K562 (cell line): Measurements from ENCODE around the gene ANKLE1. TPM values are rescaled to one million over a fixed set of nuclear protein-coding genes. Genes with fewer than 3 reads are reported as not detected.

ENCODE experiments used
- ATAC-seq: fragments of 200-7000 bp; cut with Tn5 transposase; 3 replicates; pipeline ENCODE4 v1.9.1; 2020; ENCODE audit warnings: moderate library complexity
- BruUV-seq: library from RNA; stranded (reverse); fragments of 400-500 nt; replicated peaks from 2 replicates; lab custom pipeline; 2021; lab: Mats Ljungman, UMichigan
- CTCF ChIA-PET: fragments of 300-600 bp; formaldehyde crosslinking; extraction: SDS; loops from one replicate; lab custom pipeline; 2021; ENCODE audit warnings: low intra/inter-chr PET ratio; lab: Yijun Ruan, JAX
- POLR2A ChIA-PET: fragments of 300-600, 350-650 bp; sonication (Branson Sonifier 250); formaldehyde crosslinking; extraction: SDS; loops from one replicate; lab custom pipeline; 2021; ENCODE audit warnings: antibody characterized with exemption, inconsistent platforms; lab: Yijun Ruan, JAX
- DNase-seq, 4 experiments: peaks; one replicate each; pipeline versions ENCODE4 v3.0.0 to v3.0.0-alpha.2; 2011 to 2018; ENCODE audit warnings: low spot score in 3 of 4, mixed read lengths in 3 of 4; ENCODE audit errors: extremely low read depth in 1 of 4
- FAIRE-seq: peaks from 2 replicates; lab custom pipeline; 2011; peaks lifted over from hg19 to GRCh38; lab: Jason Lieb, UNC
- H2AFZ ChIP-seq: 2 replicates; pipeline ENCODE4 v1.6.0; 2011; ENCODE audit warnings: low read depth, low read length, control low read depth, inconsistent platforms
- H3K27ac ChIP-seq: fragments of 200-600 bp; 3 replicates; pipeline ENCODE4 v1.8.0; 2011; ENCODE audit warnings: low read depth, mild to moderate bottlenecking, control low read depth, inconsistent platforms, low read length, moderate library complexity, mixed read lengths; ENCODE audit errors: extremely low read depth
- H3K27me3 ChIP-seq, 2 experiments: fragments of 300-600 bp in 1 of 2; 2 replicates in 1 of 2; 3 replicates in 1 of 2; pipeline versions ENCODE4 v1.6.0 to v1.8.0; 2011; ENCODE audit warnings: inconsistent platforms in 2 of 2, low read length in 2 of 2, mild to moderate bottlenecking in 1 of 2, mixed read lengths in 1 of 2, moderate library complexity in 1 of 2; ENCODE audit not compliant: control insufficient read depth in 2 of 2, insufficient read depth in 2 of 2
- H3K36me3 ChIP-seq: fragments of 300-600 bp; 3 replicates; pipeline ENCODE4 v1.8.0; 2011; ENCODE audit warnings: mild to moderate bottlenecking, low read length, inconsistent platforms; ENCODE audit not compliant: control insufficient read depth, insufficient read depth
- H3K4me1 ChIP-seq, 2 experiments: fragments of 200-600 bp in 1 of 2; replicated peaks in 1 of 2; 2 replicates in 1 of 2; 3 replicates in 1 of 2; pipeline versions ENCODE4 v1.5.1 to v1.8.0; 2011; ENCODE audit warnings: inconsistent platforms in 2 of 2, low read length in 2 of 2, mild to moderate bottlenecking in 1 of 2, mixed read lengths in 1 of 2, moderate library complexity in 1 of 2; ENCODE audit not compliant: control insufficient read depth in 2 of 2, insufficient read depth in 2 of 2
- H3K4me2 ChIP-seq: 2 replicates; pipeline ENCODE4 v1.6.1; 2011; ENCODE audit warnings: low read length, control low read depth, inconsistent platforms, mixed read lengths; ENCODE audit not compliant: insufficient read depth
- H3K4me3 ChIP-seq: fragments of 200-600 bp; sonication (generic), shearing (Covaris generic); 2 replicates; pipeline ENCODE4 v1.5.1; 2016; ENCODE audit warnings: control low read depth, inconsistent platforms
- H3K79me2 ChIP-seq: fragments of 200-600 bp; 3 replicates; pipeline ENCODE4 v1.8.0; 2011; ENCODE audit warnings: low read length, inconsistent platforms; ENCODE audit not compliant: control insufficient read depth, insufficient read depth
- H3K9ac ChIP-seq, 2 experiments: 2 replicates each; pipeline versions ENCODE4 v1.6.0 to v1.6.1; 2011; ENCODE audit warnings: low read depth in 2 of 2, low read length in 2 of 2, control low read depth in 1 of 2, inconsistent platforms in 1 of 2, mild to moderate bottlenecking in 1 of 2, mixed read lengths in 1 of 2; ENCODE audit not compliant: insufficient read depth in 1 of 2
- H3K9me1 ChIP-seq: one replicate; pipeline ENCODE4 v1.6.0; 2011; ENCODE audit warnings: inconsistent platforms, mild to moderate bottlenecking, low read length, moderate library complexity; ENCODE audit not compliant: control insufficient read depth, insufficient read depth
- H3K9me3 ChIP-seq: replicated peaks from 2 replicates; pipeline ENCODE4 v1.5.1; 2011; ENCODE audit warnings: low read depth, low read length, inconsistent platforms; ENCODE audit not compliant: control insufficient read depth, insufficient read depth
- H4K20me1 ChIP-seq: replicated peaks from 2 replicates; pipeline ENCODE4 v1.6.1; 2011; ENCODE audit warnings: low read length, inconsistent platforms, mixed read lengths; ENCODE audit not compliant: control insufficient read depth, insufficient read depth
- CBFB ChIP-seq: sonication (generic); formaldehyde crosslinking; IDR thresholded peaks from 2 replicates; pipeline ENCODE4 v1.4.0; 2020; ENCODE audit warnings: mild to moderate bottlenecking, missing genetic modification reagents
- FOXP1 ChIP-seq: sonication (generic); formaldehyde crosslinking; IDR thresholded peaks from 2 replicates; pipeline ENCODE4 v1.8.0; 2022; ENCODE audit warnings: mild to moderate bottlenecking, missing genetic modification reagents
- GTF3C2 ChIP-seq: IDR thresholded peaks from 3 replicates; pipeline ENCODE4 v1.6.1; 2011; ENCODE audit warnings: borderline replicate concordance, mild to moderate bottlenecking, moderate library complexity; ENCODE audit not compliant: insufficient read length; ENCODE audit errors: extremely low read depth
- JUND ChIP-seq, 2 experiments: IDR thresholded peaks; 2 replicates in 1 of 2; 3 replicates in 1 of 2; pipeline ENCODE4 v1.6.1; 2011; ENCODE audit warnings: borderline replicate concordance in 2 of 2, low read depth in 2 of 2, low read length in 2 of 2, improper control_type of control experiment in 1 of 2, missing biosample characterization in 1 of 2, missing genetic modification characterization in 1 of 2, missing genetic modification reagents in 1 of 2
- LCOR ChIP-seq: sonication (generic); formaldehyde crosslinking; IDR thresholded peaks from 2 replicates; pipeline ENCODE4 v1.8.0; 2022; ENCODE audit warnings: mild to moderate bottlenecking, missing genetic modification reagents
- MAZ ChIP-seq, 2 experiments: fragments of 450-650 bp in 1 of 2; sonication (generic) in 1 of 2; formaldehyde crosslinking; IDR thresholded peaks in 1 of 2; conservative IDR thresholded peaks in 1 of 2; 2 replicates each; pipeline versions ENCODE4 v1.4.0 to v1.5.0; 2020; ENCODE audit warnings: mild to moderate bottlenecking in 1 of 2, missing genetic modification reagents in 1 of 2
- UBTF ChIP-seq, 2 experiments: IDR thresholded peaks; 2 replicates each; pipeline ENCODE4 v1.6.1; 2012; ENCODE audit warnings: improper control_type of control experiment in 2 of 2, low read depth in 2 of 2, low read length in 2 of 2, borderline replicate concordance in 1 of 2
- YY1 ChIP-seq, 3 experiments: IDR thresholded peaks; 2 replicates each; pipeline ENCODE4 v1.6.1; 2011; ENCODE audit warnings: low read length in 2 of 3, mild to moderate bottlenecking in 2 of 3, moderate library complexity in 2 of 3, borderline replicate concordance in 1 of 3, control low read depth in 1 of 3, low read depth in 1 of 3; ENCODE audit not compliant: insufficient read depth in 3 of 3, insufficient replicate concordance in 2 of 3, control insufficient read depth in 1 of 3, insufficient read length in 1 of 3; ENCODE audit errors: extremely low read depth in 1 of 3
- ZBTB17 ChIP-seq: fragments of 450-650 bp; formaldehyde crosslinking; IDR thresholded peaks from 2 replicates; pipeline ENCODE4 v1.4.0; 2020; ENCODE audit warnings: mild to moderate bottlenecking
- ZBTB33 ChIP-seq: sonication (generic); formaldehyde crosslinking; IDR thresholded peaks from 2 replicates; pipeline ENCODE4 v1.8.1; 2023; ENCODE audit warnings: mild to moderate bottlenecking, missing genetic modification reagents
- WGBS: fragments of 100-300 bp; shearing (Covaris generic); methylation state at CpG from one replicate; pipeline ENCODE4 v1.1.6; 2016; ENCODE audit warnings: low coverage, mixed read lengths; ENCODE audit not compliant: insufficient coverage; ENCODE audit errors: missing lambda C conversion rate; 5-methylcytosine and 5-hydroxymethylcytosine counted together
- in situ Hi-C: fragments of 300-500 bp; cut with MboI; formaldehyde crosslinking; loops from 4 replicates; pipeline ENCODE4 v1.15.0; 2018; ENCODE audit warnings: inconsistent platforms, mixed read lengths
- intact Hi-C: fragments of 100-400 bp; cut with micrococcal nuclease; formaldehyde crosslinking; loops from 2 replicates; pipeline ENCODE4 v1.14.2; 2022
- polyA plus RNA-seq, 8 experiments: library from polyadenylated mRNA; depleted of rRNA in 4 of 8; stranded (reverse) in 5 of 8; unstranded in 3 of 8; fragments of >200 nt; fragmentation: Nextera tagmentation in 2 of 8; fragmentation: Illumina TruSeq in 1 of 8; extraction: Ambion mirVana in 2 of 8; extraction: Trizol in 1 of 8; gene quantifications; 2 replicates each; pipeline versions ENCODE4 v1.2.1 to v1.2.3, GENCODE V29; 2011 to 2014; ENCODE audit warnings: inconsistent platforms in 1 of 8, missing spikeins in 1 of 8
- total RNA-seq, 7 experiments: library from RNA; depleted of rRNA in 6 of 7; stranded (reverse); fragments of >200 nt in 6 of 7; fragmentation: Illumina TruSeq in 2 of 7; extraction: Trizol in 2 of 7; gene quantifications; 2 replicates each; pipeline versions ENCODE4 v1.2.1 to v1.2.3, GENCODE V29; 2011 to 2021; ENCODE audit warnings: low replicate concordance in 1 of 7

The ANKLE1 gene
- total and polyA plus RNA-seq, 9 of the 15 experiments (the other 6 are each of a cell fraction or from before 2014, with no cell fraction given) = 0.63 to 9.2 (median 2.9) TPM

- ChIA-PET CTCF (interaction anchor here (0.8 to 2.0 kb wide), 5 partner anchors 22 to 215 kb away, joined by 3 to 23 read pairs (median 8); no protein-coding TSS in a partner anchor), POLR2A (interaction anchor here (0.6 to 2.0 kb wide), 7 partner anchors 11 to 372 kb away, joined by 3 to 12 read pairs (median 3); partner anchors contain the start of genes BABAM1 and HAUS8)
- WGBS = 8% methylated on average over 32 of the region's 45 CpGs
- Histone ChIP-seq H3K27me3 (no peaks in the 10 kb centered on the region), H3K4me3 (peak overlapping the region; percentile 51), H3K4me1 (peaks cover 2 to 31% of the 10 kb centered on the region in 2 experiments), H3K9me3 (no peaks in the 10 kb centered on the region), H2AFZ (peak overlapping the region; percentile 97), H4K20me1 (peaks cover 6% of the 10 kb centered on the region; the same call in 1 of the 2 replicates), H3K36me3 (peaks cover 24% of the 10 kb centered on the region; the same call in 1 of the 3 replicates), H3K9ac (peak overlapping the region; percentile 65 to 93), H3K4me2 (peak overlapping the region; percentile 88), H3K9me1 (peaks cover 3% of the 10 kb centered on the region), H3K79me2 (peaks cover 5% of the 10 kb centered on the region; the same call in 2 of the 3 replicates), H3K27ac (peak overlapping the region; percentile 58; the same call in 2 of the 3 replicates)
- no TSS peak for BruUV-seq
- intact Hi-C loops = loop anchor here (1.0 to 5.0 kb wide), 3 partner anchors 77 to 510 kb away; no protein-coding TSS in a partner anchor
- DNase-seq (peak; percentile 85 to 91 (median 88)), ATAC-seq (peak; percentile 96), FAIRE-seq (peak; percentile 91)
- in situ Hi-C loops = no loop called here
- TF ChIP-seq CBFB (peak; percentile 88; the same call in 1 of the 2 replicates), YY1 (IDR thresholded peaks at IDR 0.05; ENCODE audit: borderline replicate concordance in 1 of 3, control insufficient read depth in 1 of 3, extremely low read depth in 1 of 3, insufficient read depth in 3 of 3, insufficient read length in 1 of 3, insufficient replicate concordance in 2 of 3, low read depth in 1 of 3, low read length in 2 of 3) (peak in 2 of 3 experiments; percentile 22 to 43), GTF3C2 (no peak), JUND (IDR thresholded peaks at IDR 0.05; ENCODE audit: borderline replicate concordance, low read depth, low read length) (peak; percentile 39), JUND (tag; IDR thresholded peaks at IDR 0.05; ENCODE audit: borderline replicate concordance, low read depth, low read length) (no peak; the same call in 2 of the 3 replicates), ZBTB17 (0 out of 2 replicates have a peak, but pooled peaks have one; percentile 39), MAZ (CRISPR knock-in tag; conservative IDR thresholded peaks at IDR 0.05 in 1 of 2, IDR thresholded peaks at IDR 0.05 in 1 of 2) (peak; percentile 61 to 86), ZBTB33 (peak; percentile 75; the same call in 1 of the 2 replicates), UBTF (IDR thresholded peaks at IDR 0.05; ENCODE audit: borderline replicate concordance in 1 of 2, low read depth in 2 of 2, low read length in 2 of 2) (peak in 1 of 2 experiments; percentile 62; a peak in 1 of 4 replicates), LCOR (CRISPR knock-in tag) (peak; percentile 62; the same call in 1 of the 2 replicates), FOXP1 (CRISPR knock-in tag) (no peak)
These were observed 906 bp downstream of the ANKLE1 start for GRCh38 chr19:17282488-17283125.
